ENCODE data around the gene ACY1.
A peak's percentile ranks its signal among the peaks of the same experiment; 100 is the strongest.
"Not testable (repeated sequence)": the region's sequence is repeated elsewhere in the genome, so short reads cannot be mapped to it uniquely, and the experiment has no call there.

Gene ACY1

DNA sequence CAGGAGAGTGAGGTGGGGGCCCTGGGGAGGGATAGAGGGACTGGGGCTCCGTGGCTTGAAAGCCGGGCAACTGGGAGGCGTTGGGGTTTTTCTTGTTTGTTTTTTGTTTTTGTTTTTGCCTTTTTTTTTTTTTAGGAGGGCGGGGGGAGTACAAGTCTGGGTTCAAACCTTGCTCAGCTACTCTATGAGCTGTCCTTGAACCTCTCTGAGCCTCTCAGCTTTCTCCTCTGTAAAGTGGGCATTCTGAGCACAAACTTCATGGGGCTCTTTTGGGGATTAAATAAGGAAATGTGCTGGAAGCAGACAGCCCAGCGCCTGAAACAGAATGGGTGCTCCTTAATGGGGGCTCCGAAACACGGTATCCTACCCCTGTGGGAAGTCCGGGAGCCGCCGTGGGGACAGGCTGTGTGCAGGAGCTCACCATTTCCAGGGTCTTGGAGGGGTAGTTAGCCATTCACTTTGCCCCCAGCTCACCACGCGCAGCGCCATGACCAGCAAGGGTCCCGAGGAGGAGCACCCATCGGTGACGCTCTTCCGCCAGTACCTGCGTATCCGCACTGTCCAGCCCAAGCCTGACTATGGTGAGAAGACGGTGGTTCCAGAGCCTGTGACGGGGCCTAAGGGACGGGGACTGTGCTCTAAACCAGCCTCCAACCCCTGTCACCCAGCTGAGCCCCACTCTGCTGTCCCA lies 388 bp downstream of the ACY1 start:
- DNase-seq (ENCODE audit: low read depth), result no peak

DNA sequence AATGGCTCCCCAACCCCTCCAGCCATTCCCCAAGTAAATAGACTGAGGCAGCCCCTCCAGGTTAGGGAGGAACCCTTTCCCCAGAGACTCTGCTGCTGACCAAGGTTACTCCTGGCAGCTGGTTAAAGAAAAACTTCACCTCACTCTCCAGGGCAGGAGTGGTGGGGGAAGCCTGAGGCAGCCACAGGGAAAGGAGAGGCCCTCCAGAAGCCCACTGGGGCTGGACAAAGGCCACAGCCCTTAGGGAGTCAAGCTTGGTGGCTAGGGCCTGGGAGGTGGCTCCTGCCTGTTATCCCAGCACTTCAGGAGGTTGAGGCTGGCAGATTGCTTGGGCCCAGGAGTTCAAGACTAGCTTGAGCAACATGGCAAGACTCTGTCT lies 923 bp downstream of the ACY1 start:
- no peak for DNase-seq (ENCODE audit: low read depth)

DNA sequence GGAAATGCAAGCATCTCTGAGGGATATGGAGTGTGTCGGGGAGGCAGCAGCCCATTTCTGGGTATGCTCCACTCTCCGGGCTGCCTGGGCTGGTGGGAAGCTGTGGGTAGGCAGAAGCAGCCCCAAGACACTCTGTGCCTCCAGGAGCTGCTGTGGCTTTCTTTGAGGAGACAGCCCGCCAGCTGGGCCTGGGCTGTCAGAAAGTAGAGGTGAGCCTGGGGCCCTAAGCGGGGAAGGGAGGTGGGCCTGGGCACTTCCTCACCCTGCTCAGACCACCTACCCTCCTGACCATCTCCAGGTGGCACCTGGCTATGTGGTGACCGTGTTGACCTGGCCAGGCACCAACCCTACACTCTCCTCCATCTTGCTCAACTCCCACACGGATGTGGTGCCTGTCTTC lies 1.7 kb downstream of the ACY1 start:
- no peak for DNase-seq (ENCODE audit: low read depth)

DNA sequence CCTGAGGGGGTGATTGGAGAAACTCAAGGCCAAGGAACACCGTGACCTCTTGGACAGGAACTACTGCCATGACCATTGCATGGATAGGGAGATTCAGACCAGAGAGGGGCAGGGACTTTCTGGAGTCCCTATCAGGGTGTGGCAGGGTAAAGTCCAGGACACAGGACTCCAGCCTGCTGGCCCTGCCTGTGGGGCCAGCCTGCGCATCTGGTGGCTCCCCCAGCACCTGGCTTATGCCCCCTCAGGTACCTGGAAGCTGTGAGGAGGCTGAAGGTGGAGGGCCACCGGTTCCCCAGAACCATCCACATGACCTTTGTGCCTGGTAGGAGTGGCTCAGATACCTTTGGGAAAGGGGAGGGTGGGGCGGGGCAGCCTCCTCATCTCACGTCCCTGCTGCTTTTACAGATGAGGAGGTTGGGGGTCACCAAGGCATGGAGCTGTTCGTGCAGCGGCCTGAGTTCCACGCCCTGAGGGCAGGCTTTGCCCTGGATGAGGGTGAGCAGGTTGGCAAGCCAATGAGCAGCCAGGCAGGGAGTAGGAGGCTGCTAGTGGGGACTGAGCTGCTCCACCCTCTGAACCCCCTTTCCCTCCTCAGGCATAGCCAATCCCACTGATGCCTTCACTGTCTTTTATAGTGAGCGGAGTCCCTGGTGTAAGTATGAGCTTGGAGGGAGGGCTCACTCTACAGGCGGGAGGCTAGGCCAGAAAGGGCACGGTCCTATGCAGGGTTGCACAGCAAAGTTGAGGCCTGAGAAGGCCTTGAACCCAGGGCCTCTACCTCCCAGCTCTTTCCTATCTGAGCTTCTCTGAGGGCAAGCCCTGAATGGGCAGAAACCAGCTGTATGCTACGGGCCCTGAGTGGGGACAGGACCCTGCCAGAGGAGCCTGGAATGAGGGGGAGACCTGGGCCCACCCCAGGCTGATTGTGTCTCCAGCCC lies 2.9 kb downstream of the ACY1 start:
- no peak for DNase-seq (ENCODE audit: low read depth)

DNA sequence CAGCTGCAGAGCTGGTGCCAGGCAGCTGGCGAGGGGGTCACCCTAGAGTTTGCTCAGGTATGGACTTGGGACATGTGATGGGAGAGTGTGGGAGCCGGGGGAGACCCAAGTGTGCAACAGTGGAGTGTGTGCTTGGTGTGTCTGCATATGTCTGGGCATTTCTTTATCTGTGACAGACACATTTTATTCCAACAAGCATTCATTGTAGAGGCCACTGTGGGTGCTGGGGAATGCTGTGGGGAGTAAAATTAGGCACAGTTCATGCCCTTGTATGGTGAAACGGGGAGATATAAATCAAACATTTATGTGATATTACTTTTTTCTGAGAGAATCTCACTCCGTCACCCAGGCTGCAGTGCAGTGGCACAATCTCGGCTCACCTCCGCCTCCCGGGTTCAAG lies 4.2 kb downstream of the ACY1 start:
- DNase-seq (ENCODE audit: low read depth), result no peak

DNA sequence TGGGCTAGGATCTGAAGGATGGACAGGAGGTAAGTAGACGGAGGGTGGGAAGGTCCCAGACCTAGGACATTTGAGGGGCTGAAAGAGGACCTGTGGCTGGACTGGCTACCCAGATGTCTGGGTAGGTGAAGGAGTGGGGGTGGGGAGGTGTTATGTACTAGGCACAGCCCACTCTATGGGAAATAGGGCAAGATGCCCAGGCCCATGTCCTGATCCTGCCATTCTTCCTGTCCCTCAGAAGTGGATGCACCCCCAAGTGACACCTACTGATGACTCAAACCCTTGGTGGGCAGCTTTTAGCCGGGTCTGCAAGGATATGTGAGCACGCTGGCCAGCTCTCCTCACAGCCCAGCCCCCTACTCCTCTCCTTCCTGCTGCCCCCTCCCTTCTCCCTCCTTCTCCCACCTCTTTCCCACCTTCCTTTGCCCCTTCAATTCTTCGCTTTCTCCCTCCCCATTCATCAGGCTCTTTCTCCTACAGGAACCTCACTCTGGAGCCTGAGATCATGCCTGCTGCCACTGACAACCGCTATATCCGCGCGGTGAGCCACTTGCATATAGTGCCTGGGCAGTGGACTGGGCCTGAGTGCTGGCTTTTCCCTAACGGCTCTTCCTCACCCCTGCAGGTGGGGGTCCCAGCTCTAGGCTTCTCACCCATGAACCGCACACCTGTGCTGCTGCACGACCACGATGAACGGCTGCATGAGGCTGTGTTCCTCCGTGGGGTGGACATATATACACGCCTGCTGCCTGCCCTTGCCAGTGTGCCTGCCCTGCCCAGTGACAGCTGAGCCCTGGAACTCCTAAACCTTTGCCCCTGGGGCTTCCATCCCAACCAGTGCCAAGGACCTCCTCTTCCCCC lies 5.2 kb downstream of the ACY1 start:
- DNase-seq (ENCODE audit: low read depth), result no peak

DNA sequence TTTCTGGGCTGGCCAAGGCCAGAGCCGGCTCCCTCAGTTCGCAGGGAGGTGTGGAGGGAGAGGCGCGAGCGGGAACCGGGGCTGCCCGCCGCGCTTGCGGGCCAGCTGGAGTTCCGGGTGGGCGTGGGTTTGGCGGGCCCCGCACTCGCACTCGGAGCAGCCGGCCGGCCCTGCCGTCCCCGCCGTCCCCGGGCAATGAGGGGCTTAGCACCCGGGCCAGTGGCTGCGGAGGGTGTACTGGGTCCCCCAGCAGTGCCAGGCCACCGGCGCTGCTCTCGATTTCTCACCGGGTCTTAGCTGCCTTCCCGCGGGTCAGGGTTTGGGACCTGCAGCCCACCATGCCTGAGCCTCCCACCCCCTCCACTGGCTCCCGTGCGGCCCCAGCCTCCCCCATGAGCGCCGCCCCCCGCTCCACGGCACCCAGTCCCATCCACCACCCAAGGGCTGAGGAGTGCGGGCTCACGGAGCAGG lies 7.2 kb downstream of the ACY1 start:
- DNase-seq (ENCODE audit: low read depth), result not testable (repeated sequence)

DNA sequence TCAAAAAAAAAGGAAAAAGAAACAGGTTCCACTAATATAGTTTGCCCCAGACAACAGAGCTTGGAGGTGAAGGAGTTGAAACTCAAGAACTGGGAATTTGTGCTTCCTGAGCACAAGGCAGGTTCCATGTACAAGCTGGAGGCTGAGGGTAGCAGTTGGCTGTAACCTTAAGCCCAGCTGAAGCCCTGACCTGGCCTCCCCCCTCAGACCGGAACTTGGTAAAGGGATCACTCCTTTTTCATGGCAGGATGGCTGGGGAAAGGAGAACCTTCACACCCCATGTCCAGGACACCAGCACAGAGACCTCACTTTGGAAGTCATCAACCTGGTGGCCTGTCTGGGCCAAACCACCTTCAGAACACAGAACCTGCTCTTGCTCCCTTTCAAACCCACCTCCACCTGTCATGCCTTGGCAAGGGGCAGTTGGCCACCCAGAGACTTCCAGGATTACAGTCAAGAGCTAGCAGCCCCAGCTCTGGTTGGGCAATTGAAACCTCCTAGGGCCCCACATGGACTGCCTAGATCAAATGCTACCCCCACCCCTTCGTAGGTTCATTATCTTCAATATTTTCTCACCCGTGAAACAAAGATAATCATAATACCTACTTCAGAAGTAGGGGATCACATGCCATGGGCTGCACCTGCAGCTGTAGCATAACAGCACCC lies 8.8 kb downstream of the ACY1 start:
- DNase-seq (ENCODE audit: low read depth), result no peak

DNA sequence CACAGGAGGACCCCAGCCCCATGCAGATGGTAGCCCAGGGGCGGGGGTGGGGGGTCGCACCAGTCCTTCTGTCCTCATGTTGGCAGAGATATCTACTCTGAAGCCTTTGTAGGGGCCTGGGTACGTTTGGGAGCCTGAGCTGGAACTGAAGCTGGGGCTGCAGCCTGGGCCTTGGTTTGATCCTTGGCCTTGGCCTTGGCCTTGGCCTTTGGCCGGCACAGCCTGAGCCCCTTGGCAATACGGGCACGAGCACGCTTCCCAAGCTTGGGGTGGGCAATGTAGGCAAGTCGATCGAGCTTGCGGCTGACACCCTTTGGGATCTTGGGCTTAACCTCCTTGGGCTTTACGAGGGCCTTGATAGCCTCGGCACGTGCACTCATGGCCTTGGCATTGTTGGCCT lies 10.3 kb downstream of the ACY1 start:
- DNase-seq (ENCODE audit: low read depth), result not testable (repeated sequence)

DNA sequence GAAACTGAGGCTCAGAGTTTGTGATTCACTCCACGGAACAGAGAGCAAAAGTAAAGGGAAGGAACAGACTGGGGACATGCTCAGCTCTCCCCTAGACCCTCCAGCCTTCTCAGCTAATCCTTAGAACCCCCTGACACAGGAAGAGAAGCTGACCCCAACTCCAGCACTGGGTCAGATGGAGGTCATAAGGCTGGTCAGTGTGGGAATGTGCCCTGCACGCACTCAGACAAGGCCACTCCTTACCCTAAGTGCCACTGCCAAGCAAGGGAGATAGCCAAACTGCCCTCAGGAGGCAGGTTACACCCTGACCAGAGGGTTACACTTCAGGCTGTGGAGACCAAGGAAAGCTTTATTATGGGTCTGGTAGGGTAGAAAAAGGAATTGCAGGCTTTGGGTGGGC lies 11.2 kb downstream of the ACY1 start:
- no peak for DNase-seq (ENCODE audit: low read depth)

DNA sequence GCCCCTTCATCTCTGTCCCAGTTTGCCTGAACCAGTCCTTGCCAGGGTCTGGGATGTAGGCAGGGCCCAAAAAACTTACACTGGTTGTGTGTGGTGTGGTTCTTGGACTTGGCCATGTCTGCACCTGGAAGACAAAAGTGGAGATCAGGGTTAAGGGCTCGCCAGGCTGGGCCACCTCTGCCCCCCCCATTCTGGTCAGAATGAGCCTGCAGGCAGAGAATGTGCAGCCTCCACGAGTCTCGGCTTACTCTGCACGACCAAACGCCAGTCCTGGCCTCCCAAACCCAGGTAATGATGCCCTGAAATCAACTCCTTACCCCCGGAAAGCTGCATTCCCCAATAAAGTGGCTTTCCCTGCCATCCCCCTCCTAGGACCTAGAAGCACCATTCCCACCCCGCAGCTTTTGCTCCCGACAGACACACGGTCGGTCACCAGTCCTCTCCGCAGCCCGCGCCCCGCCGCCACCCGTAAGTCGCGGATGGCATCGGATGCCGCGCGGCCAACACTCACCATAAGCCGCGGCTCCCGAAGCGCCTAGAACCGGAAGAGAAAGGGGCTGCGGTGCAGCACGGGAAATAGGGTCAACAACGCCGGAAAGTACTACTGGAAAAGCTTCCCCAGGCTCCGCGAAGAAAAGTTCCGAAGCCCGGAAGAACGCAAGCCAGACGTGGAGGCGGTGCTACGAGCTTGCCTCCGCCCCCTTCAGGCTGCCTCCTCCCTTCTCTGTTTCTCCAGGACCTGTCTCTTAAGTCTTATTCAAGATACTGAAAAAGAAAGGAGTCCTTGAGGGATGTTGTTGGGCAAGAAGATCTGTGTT lies 12.2 kb downstream of the ACY1 start, which contains the start of gene RPL29:
RPL29 (minus strand) TSS at position 550 of the 818 bp plus-strand sequence; CDS start at position 116, 434 bp downstream.
- DNase-seq (ENCODE audit: low read depth), result peak; percentile 79

DNA sequence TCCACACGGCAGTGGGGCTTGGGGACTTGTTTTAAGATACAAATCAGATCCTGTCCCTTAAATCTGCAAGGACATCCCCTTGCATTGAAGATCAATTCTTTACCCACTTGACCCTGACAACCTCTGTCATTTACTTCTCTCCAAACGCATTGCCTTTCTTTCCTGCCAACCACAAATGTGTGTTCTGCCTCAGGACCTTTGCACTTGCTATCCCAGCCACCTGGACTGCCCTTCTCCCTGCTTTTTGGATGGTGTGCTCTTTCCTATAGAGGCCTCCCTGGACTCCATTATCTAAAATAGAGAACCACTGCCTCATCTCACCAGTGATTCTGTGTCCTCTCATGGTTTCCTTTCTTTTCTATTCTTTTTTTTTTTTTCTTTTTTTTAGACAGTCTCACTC lies 13.8 kb downstream of the ACY1 start:
- no peak for DNase-seq (ENCODE audit: low read depth)

DNA sequence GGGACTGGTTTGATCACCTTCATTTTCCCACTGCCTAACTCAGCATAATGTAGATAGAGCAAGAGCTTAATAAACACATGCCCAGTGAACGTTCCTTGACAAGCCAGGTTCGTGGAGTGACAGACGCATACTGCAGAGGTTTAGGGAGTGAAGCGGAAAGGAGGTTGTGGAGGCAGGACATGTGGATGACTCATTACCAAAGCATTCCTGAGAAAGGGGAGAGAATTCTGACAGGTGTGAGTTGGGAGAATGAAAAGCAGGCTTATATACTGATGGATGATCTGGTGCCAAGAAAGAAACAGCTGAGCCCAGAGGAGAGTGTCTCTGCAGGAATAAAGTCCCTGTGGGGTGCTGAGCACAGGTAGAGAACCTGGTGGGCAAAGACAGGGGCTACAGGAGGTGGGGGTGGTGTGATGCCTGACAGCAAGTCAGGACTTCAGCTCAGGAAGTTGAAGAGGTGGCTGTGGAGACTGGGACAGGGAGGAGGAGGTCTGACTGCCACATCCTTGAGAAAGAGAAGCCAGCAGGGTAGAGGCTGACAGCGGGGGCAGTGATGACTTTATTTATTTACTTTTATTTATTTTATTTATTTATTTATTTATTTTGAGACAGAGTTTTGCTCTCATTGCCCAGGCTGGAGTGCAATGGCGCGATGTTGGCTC lies 14.7 kb downstream of the ACY1 start:
- DNase-seq (ENCODE audit: low read depth), result no peak

DNA sequence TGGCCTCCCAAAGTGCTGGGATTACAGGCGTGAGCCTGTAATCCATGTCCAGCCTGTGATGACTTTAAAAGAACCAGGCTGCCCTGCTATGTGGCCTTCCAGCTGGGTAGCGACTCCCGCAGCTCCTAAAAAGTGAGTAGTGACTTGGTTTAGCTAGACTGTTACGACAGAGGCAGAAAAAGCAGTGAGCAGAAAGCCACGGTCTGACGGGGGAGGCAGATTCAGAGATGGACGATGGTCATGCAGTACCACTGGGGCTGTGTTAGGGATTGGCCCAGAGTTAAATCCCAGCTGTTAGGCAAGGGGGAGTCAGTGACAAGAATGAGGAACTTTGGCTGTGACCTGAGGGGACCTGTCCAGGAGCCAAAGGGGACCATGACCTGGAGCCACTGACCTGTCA lies 15.4 kb downstream of the ACY1 start:
- no peak for DNase-seq (ENCODE audit: low read depth)

DNA sequence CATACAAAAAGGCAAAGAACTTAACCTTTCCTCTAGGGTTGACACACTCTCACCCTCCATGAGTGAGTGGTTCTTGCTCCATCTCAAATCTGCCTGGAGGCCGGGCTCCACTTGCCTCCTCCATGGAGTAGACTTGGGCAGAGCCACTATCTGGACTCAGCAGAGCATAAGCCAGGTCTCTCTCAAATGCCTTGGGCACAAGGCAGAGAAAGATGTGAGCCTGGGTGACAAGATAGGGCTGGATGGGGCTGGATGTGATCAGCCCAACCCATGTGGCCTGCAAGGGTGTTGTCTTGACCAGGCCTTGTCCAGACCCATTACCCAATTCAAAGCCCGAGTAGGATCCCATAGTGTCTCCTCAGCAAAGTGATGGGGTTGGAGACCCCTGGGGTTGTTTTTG lies 16.5 kb downstream of the ACY1 start:
- DNase-seq (ENCODE audit: low read depth), result no peak

DNA sequence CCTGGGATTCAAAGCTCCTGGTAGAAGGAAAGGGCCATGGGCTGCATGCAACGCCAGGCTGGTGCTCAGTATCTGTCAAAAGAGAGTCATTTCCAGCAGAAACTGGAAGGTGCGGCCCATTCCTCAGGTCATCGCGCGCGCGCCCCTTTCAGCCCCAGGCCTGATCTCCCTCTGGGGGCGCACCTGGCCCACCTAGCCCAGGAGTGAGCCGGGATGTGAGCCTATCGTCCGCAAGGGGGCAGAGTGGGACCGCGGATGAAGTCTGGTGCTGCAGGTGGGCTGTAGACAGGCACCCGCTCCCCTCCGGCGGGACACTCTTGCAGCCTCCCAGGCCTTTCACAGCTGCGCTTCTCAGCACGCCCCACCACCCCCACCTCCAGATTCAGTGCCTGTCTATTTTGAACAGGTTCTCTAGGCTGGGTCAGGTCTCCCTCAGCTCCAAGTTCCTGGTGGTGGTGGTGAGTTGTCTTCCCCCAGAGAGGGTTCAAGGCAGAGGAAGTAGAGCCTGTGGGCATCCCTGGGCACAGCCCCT lies 18.2 kb downstream of the ACY1 start:
- peak; percentile 72 for DNase-seq (ENCODE audit: low read depth)

DNA sequence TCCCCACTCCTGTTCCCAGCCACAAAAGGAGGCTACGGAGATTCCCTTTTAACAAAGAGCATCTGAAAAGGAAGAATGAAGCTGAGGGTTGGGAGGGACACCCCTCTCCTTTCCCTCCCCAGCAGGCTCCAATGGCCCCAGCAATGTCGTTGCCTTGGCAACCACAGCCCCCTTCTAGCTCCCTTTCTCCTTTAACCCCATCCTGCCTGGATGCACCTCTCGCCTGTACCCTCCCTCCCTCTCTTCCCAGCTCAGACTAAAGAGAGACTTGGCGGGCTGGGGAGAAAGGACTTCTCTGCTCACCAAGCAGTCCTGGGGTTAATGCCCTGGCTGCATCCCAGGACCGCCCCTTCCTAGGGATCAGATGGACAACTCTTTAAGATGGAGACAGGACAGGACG lies 19.4 kb downstream of the ACY1 start:
- no peak for DNase-seq (ENCODE audit: low read depth)

DNA sequence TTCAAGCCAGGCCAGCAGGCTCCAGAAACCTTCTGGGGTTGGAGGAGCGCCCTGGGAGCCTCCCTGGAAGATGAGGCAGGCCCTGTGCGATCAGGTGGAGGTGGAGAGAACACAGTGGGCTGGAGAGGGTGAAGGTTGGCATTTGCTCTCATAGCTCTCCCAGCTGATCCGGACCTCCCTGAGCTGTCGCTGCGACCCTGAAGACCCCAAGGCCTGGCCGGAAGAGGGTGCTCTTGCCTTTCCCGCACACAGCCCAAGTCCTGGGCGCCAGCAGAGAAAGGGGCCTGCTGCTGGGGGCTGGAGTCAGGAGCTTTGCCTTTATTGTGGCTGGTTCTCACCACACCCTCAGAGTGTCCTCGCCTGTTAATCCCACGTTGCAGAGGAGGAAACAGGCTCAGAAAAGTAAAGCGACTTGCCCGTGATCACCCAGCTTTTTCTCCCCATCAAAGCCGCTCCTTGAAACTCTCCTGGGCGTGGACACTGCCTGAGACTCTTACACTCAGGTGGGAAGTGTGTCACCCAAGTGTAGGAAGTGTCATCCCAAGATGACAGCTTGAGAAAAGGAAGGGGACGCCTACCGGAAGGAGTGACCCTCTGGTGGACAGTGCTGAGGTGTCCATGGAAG lies 20.9 kb downstream of the ACY1 start:
- no peak for DNase-seq (ENCODE audit: low read depth)

DNA sequence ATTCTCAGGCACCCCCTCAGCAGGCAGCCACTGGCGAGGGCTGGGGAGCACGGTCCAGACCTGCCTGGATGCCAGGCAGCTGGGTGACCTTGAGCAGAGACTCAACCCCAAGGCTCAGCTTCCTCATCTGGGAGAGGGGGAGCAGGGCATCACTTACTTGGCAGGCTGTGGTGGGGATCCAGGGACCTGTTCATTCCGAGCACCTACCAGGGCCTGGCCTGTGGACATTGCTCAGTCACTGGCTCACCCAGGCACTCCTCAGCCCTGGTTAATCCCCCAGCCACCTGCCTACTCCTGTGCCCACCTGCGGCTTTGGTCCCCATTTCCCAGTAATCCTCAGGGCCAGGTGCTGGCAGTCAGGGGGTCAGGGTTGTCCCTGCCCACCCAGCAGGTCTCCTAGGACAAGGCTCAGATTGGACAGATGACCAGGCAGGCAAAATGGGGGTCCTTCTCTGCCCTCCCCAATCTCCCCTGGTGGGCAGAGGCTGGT lies 21.6 kb downstream of the ACY1 start:
- no peak for DNase-seq (ENCODE audit: low read depth)
